GM21528 (cell line): ENCODE measurements around the gene LSS.
"Not testable (repeated sequence)": the region's sequence is repeated elsewhere in the genome, so short reads cannot be mapped to it uniquely, and the experiment has no call there.

Experiments
- ATAC-seq: cut with Tn5 transposase; IDR thresholded peaks from one replicate; pipeline ENCODE4 v1.9.1; 2021; ENCODE audit warnings: mild to moderate bottlenecking, moderate library complexity; ENCODE audit not compliant: unreplicated experiment, low FRiP score

The LSS gene

DNA sequence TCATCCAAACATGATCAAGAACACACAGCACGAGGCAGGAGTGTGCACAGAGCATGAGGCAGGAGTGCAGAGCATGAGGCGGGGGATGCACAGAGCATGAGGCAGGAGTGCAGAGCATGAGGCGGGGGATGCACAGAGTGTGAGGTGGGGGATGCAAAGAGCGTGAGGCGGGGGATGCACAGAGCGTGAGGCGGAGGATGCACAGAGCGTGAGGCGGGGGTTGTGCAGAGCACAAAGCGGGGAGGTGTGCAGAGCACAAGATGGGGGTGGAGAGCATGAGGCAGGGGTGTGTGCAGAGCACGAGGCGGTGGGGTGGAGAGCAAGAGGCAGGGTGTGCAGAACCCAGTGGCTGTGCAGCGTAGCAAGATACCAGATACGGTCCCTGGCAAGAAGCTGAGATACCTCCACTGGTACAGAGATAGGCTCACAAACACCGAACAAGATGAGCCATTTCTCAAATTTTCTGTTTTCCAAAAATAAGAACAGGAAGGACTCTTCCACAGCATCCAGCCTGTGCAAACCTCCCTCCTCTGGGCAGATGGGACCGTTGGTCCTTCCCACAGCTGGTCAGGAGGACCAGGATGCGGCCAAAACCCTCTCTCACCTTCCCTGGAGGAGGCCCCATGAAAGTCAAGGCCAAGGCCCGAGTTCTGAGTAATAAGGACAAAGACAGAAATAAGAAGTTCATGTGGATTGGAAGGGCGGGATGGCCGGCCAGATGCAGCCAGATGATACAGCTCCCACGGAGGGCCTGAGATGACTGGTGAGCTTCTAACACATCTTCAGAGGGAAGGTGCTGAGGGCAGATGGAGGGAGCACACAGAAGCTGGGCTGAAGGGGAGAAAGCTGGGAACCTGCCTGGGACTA, 56.3 kb downstream of the LSS start:
- ATAC-seq: no peak

DNA sequence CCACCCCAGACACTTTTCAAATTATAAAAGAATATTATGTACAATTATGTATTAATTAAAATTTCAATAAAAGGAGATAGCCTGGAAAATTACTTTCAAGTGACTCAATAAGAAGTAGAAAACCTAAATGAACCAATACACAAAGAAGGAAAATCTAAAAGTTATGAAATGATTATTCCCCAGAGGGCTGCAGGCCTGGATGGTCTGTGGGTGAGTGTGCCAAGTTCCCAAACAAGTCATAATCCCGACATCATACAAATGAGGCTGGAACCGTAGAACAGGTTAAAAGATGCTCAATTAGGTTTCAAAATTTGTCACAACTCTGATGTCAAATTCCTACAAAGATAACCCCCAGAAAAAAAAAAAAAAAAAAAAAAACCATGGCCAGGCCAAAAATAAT, 57.0 kb downstream of the LSS start:
- no peak for ATAC-seq

DNA sequence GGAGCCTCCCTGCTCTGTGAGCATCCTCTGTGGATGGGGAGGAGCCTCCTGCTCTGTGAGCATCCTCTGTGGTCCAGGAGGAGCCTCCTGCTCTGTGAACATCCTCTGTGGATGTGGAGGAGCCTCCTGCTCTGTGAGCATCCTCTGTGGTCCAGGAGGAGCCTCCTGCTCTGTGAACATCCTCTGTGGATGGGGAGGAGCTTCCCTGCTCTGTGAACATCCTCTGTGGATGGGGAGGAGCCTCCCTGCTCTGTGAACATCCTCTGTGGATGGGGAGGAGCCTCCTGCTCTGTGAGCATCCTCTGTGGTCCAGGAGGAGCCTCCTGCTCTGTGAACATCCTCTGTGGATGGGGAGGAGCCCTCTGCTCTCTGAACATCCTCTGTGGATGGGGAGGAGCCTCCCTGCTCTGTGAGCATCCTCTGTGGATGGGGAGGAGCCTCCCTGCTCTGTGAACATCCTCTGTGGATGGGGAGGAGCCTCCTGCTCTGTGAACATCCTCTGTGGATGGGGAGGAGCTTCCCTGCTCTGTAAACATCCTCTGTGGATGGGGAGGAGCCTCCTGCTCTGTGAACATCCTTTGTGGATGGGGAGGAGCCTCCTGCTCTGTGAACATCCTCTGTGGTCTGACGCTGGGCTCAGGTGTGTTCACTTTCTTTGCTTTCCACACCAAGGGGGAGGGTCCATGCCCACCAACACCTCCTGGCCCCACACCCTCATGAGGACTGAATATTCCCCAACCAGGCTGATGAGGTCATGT, 58.0 kb downstream of the LSS start:
- not testable (repeated sequence) for ATAC-seq

GRCh38 chr21:46168659-46169386, 59.8 kb downstream of the LSS start:
- ATAC-seq: no peak

GRCh38 chr21:46168238-46168637, 60.3 kb downstream of the LSS start:
- no peak for ATAC-seq

GRCh38 chr21:46165098-46165497, 63.5 kb downstream of the LSS start:
- ATAC-seq: no peak

DNA sequence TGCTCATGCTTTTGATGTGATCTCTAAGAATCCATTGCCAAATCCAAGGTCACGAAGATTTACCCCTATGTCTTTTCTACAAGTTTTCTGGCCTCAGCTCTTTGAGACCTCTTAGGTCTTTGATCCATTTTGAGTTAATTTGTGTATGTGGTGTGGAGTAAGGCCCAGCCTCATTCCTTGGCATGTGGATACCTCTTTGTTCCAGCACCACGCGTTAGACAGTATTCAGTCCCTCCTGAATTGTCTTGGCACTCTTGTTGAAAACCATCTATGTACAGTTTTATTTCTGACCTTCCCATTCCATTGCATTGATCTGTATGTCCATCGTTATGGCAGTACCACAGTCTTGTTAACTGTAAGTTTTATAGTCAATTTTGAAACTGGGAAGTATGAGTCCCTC, 65.2 kb downstream of the LSS start:
- no peak for ATAC-seq

- ATAC-seq: no peak
Measured at GRCh38 chr21:46161633-46162592, 66.7 kb downstream of the LSS start.

DNA sequence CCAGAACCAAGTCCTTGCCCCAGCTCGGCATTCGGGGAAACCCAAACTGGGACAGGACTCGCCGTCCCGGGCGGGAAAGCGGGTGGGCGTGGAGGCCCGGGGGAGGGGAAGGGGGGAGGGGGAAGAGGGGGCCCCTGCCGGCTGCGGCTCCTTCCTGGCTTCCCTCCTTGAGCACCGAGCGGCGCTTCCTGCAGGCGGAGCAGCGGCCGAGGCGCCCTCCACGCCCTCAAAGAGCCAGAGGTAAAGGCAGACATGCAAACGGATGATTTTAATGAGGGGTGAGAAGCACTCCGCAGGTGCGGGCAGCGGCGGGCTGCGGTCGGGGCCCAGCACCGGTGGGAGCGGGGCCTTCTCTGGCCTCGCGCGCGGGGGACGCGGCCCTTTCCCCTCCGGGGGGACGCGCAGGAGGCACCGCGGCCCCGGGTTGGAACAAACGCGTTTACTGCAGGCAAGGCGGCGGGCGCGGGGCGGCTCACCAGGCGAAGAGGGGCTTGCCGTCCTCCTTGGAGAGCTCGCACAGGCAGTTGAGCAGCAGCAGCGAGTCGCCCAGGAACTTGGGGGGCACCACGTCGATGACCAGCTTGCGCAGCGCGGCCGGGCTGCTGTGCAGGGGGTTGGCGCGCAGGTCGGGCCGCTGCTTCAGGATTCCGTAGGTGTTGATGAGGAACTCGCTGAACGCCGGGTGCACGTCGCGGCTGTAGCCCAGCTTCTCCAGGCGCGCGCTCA, 67.5 kb downstream of the LSS start:
- no peak for ATAC-seq

- ATAC-seq: no peak
Measured at GRCh38 chr21:46160657-46160906, 68.0 kb downstream of the LSS start.

DNA sequence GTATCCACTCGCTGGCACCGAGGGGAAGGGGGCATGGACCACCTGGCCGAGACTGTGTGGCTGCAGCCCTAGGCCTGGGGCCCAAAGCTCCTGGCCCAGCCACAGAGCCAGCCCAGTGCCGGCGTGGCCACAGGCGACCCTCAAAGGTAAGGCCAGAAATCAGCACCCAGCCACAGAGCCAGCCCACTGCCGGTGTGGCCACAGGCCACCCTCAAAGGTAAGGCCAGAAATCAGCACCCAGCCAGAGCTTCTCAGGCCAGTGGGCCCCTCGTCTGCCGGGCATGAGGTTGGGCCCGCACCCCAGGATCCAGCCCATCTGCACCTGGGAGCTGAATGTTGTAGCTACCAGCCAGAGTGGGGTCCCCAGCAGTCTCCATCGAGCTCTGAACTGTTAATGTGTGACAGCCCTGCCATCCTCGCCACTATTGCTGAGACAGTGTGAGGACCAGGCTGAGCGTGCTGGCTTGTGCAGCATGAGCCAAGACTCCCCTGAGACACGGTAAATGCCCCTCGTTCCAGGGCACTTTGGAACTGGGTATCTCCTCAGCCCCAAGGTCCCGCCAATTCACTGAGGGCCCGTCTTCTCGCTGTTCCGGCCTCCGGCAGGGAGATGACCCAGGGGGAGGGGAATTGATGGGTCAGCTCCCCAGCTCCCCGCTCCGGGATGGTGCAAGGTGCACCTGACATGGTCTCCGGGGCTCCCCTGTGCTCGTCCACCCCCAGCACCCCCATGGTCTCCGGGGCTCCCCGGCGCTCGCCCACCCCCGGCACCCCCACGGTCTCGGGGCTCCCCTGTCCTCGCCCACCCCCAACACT, 68.5 kb downstream of the LSS start:
- ATAC-seq: no peak

DNA sequence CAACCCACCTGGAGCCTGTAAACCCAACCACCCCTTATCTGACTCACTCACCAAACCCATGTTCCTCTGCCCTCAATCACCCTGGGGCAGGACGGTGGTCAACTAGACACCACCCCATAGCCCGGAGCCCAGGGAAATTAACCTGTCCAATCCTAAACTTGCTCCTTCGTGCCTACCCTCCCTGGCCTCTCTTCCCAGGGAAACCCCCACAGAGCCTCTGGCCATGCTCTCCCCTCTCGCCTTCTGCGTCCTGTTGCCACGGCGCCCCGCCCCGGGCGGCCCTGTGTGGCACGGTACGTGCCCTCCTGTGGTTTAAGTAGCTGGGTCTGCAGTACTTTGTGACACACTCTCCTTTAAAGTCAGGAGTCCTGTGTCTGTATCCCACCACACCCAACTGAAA, 69.2 kb downstream of the LSS start:
- no peak for ATAC-seq

- no peak for ATAC-seq
Measured at GRCh38 chr21:46158666-46159300, 69.8 kb downstream of the LSS start.

- ATAC-seq: no peak
Measured at GRCh38 chr21:46157987-46158451, 70.6 kb downstream of the LSS start.

DNA sequence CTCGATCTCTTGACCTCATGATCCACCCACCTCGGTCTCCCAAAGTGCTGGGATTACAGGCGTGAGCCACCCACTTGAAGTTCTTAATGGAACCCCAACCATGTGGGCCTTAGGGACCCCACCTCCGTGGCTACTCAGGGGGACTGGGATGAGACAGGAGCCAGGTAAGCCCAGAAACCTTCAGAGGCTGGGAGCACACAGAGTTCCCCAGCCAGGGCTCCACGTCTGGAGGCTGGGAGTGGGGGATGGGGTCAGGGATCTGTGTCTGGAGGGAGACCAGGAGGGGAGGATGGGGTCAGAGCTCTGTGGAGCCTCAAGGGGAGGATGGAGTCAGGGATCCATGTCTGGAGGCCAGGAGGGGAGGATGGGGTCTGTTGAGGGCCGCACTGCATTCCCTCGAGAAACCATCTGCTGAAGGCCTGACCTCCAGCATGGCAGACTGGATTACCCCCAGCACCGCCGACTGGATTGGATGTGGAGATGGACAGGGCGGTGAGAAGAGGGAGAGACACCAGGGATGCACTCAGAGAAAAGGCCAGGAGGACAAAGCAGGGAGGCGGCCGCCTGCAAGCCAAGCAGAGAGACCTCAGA, 71.1 kb downstream of the LSS start:
- no peak for ATAC-seq

- no peak for ATAC-seq
Measured at GRCh38 chr21:46156678-46157077, 71.9 kb downstream of the LSS start.

GRCh38 chr21:46156378-46156645, 72.3 kb downstream of the LSS start:
- ATAC-seq: no peak
